Loucy (cell line): ENCODE results near the gene TNS3.

ENCODE experiments used
- CTCF ChIP-seq: fragments of 200-600 bp; sonication (generic); conservative IDR thresholded peaks from 2 replicates; pipeline ENCODE4 v1.5.1; 2014; ENCODE audit warnings: mild to moderate bottlenecking, antibody characterized with exemption, low read length
- EZH2phosphoT487 ChIP-seq: fragments of 200-600 bp; IDR thresholded peaks from 2 replicates; pipeline ENCODE4 v1.6.1; 2018; ENCODE audit warnings: antibody characterized with exemption, mild to moderate bottlenecking, moderate library complexity, borderline replicate concordance

- TF ChIP-seq CTCF (no peak), EZH2phosphoT487 (no peak)
Measured at GRCh38 chr7:47329320-47329926, 252.5 kb downstream of the TNS3 start.
